Osteocyte (in vitro differentiated cells): ENCODE data around the gene SORCS3. TPM values are rescaled to one million over a fixed set of nuclear protein-coding genes. Genes with fewer than 3 reads are reported as not detected.

ENCODE experiments used
- DNase-seq: peaks from one replicate; pipeline ENCODE4 v3.0.0; 2021; ENCODE audit warnings: mixed read lengths; ENCODE audit not compliant: unreplicated experiment; ENCODE audit errors: extremely low spot score
- H3K27ac Mint-ChIP-seq: one replicate; pipeline ENCODE4 v1.8.0; 2021; ENCODE audit warnings: mild to moderate bottlenecking, mixed read lengths; ENCODE audit not compliant: unreplicated experiment
- H3K27me3 Mint-ChIP-seq: one replicate; pipeline ENCODE4 v1.8.0; 2021; ENCODE audit warnings: mixed read lengths; ENCODE audit not compliant: unreplicated experiment
- H3K36me3 Mint-ChIP-seq: one replicate; pipeline ENCODE4 v1.8.0; 2021; ENCODE audit warnings: mixed read lengths; ENCODE audit not compliant: unreplicated experiment
- H3K4me1 Mint-ChIP-seq: one replicate; pipeline ENCODE4 v1.8.0; 2021; ENCODE audit warnings: mixed read lengths; ENCODE audit not compliant: unreplicated experiment
- H3K4me3 Mint-ChIP-seq: one replicate; pipeline ENCODE4 v1.8.0; 2021; ENCODE audit warnings: mild to moderate bottlenecking, moderate library complexity, mixed read lengths; ENCODE audit not compliant: unreplicated experiment
- H3K9me3 Mint-ChIP-seq: one replicate; pipeline ENCODE4 v1.8.0; 2021; ENCODE audit warnings: mixed read lengths; ENCODE audit not compliant: unreplicated experiment
- total RNA-seq: library from RNA; stranded (reverse); gene quantifications from 2 replicates; pipeline ENCODE4 v1.2.1, GENCODE V29; 2021
- TF ChIP-seq, protein P1 (sequence below): fragments of 200-600 bp; sonication (generic); IDR thresholded peaks from 2 replicates; pipeline ENCODE4 v1.5.0; 2021; ENCODE audit warnings: antibody characterized with exemption, mild to moderate bottlenecking, moderate library complexity

SORCS3 gene
- total RNA-seq, 1 donor from 2014 or later: not detected

DNA sequence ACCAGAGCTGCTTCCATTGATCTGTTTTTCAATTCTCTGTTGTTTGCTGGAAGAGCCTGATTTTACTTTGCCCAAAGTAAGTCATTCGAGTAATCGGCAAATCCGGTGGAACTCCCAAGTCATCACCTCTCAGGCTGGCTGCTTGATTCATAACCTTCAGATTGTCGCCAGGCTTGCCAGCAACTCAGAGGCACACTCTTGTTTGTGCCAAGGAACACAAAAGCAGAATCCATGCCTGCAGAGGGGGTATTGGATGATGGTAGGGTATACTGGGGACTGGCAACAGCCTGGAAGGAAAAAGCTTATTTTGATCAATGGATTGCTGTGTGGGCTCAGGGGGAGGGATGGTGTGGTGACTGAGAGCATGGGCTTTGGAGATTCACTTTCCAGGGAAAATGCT lies 542.4 kb downstream of the SORCS3 start:
- Mint-ChIP-seq H3K36me3 (no peaks in the 10 kb centered on the region), H3K27me3 (no peaks in the 10 kb centered on the region), H3K4me1 (no peaks in the 10 kb centered on the region), H3K9me3 (peaks cover 22% of the 10 kb centered on the region), H3K27ac (no peak overlapping the region), H3K4me3 (no peak overlapping the region)
- no peak for DNase-seq
- TF ChIP-seq, protein P1, sequence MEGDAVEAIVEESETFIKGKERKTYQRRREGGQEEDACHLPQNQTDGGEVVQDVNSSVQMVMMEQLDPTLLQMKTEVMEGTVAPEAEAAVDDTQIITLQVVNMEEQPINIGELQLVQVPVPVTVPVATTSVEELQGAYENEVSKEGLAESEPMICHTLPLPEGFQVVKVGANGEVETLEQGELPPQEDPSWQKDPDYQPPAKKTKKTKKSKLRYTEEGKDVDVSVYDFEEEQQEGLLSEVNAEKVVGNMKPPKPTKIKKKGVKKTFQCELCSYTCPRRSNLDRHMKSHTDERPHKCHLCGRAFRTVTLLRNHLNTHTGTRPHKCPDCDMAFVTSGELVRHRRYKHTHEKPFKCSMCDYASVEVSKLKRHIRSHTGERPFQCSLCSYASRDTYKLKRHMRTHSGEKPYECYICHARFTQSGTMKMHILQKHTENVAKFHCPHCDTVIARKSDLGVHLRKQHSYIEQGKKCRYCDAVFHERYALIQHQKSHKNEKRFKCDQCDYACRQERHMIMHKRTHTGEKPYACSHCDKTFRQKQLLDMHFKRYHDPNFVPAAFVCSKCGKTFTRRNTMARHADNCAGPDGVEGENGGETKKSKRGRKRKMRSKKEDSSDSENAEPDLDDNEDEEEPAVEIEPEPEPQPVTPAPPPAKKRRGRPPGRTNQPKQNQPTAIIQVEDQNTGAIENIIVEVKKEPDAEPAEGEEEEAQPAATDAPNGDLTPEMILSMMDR: no peak

DNA sequence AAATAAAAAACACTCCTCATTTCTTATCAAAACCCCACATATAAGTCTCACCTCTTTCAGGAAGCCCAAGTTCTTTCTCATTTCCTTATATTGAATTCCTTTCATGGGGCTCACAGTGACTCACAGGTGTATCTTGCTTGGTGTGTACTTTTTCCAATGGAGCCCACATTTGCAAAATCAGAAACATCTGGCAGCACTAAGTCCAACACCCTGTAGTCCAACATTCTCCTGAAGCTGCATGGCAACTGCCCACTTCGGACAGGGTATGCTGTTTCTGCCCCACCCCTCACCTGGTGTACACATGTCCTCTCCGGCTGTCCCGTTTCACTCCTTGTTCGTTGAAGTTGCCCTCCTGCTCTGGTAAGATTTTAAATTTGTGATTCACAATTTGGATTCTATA lies 544.1 kb downstream of the SORCS3 start:
- no peak overlapping the region for H3K27ac Mint-ChIP-seq
- H3K9me3 Mint-ChIP-seq: peaks cover 19% of the 10 kb centered on the region
- DNase-seq: no peak
- H3K4me1 Mint-ChIP-seq: no peaks in the 10 kb centered on the region
- H3K27me3 Mint-ChIP-seq: no peaks in the 10 kb centered on the region
- H3K36me3 Mint-ChIP-seq: no peaks in the 10 kb centered on the region
- TF ChIP-seq, protein P1: no peak
- H3K4me3 Mint-ChIP-seq: no peak overlapping the region

DNA sequence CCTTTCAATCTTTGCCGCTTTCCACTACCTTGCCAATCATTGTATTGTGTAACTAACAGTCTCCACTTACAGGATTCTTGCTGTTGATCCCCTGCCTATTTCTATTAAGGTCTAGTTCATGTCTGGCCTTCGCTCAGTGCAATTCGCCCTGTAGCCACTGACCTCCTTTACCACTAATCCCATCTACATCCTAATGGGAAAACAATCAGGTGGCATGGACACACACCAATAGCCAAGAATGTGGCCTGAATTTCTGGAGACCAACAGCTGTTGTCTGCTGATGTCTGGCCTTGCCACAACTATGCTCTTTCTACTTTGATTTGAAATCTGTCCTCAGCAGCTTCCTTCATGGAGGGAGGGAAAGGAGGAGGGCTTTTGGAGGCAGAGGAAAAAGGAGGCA lies 546.2 kb downstream of the SORCS3 start:
- TF ChIP-seq, protein P1: no peak
- H3K36me3 Mint-ChIP-seq: no peaks in the 10 kb centered on the region
- H3K4me3 Mint-ChIP-seq: no peak overlapping the region
- H3K27me3 Mint-ChIP-seq: no peaks in the 10 kb centered on the region
- H3K4me1 Mint-ChIP-seq: no peaks in the 10 kb centered on the region
- peaks cover 17% of the 10 kb centered on the region for H3K9me3 Mint-ChIP-seq
- DNase-seq: no peak
- H3K27ac Mint-ChIP-seq: no peak overlapping the region

DNA sequence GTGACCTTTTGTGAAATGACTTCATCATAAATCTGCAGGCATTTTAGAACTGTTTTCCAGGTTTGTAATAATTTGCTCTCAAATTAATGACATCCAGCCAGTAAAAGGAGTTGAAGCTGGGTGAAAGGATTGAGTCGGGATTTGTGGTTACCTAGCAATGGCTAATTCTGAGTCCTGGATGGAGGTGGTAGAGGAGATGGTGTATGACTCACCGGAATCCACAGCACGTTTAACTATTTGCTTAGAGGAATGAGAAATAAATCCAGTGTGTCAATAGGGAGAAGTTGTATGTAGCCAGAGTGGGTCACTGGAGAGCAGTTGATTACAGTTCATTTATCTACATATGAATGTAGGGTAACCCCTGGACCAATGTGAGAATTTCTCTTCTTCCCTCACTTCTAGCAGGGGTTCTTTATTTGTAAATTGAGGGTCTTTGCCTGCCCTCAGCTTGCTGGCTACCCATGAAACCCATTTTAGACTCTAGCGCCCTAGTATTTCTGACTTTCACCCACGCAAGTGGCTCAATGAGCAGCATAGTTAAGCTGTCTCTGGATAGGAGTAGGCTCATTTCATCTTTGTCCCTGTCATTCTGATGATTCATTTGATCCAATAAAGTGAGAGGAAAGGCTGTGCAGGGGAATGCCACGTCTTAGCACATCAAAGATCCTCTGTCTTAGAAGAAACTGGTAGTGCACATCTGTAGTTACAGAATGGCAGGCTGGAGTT lies 547.8 kb downstream of the SORCS3 start:
- TF ChIP-seq, protein P1: no peak
- no peak for DNase-seq
- no peaks in the 10 kb centered on the region for H3K4me1 Mint-ChIP-seq
- no peak overlapping the region for H3K27ac Mint-ChIP-seq
- no peak overlapping the region for H3K4me3 Mint-ChIP-seq
- no peaks in the 10 kb centered on the region for H3K36me3 Mint-ChIP-seq
- no peaks in the 10 kb centered on the region for H3K27me3 Mint-ChIP-seq
- peaks cover 17% of the 10 kb centered on the region for H3K9me3 Mint-ChIP-seq

DNA sequence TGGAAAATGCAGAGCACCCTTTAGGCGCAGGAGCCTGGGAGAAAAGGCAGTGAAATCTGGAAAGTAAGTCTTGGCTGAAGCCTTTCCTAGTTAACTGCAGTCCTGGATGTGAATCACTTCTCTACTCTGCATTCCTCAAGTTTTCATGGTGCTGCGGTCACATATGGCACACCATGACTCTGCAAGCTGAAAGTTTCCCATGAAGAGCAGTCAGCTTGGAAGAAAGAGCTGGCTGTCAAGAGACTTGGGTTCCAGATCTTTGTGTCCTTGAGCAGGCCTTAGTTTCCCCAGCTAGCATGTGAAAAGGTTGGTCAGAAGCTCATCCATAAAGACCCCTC lies 548.3 kb downstream of the SORCS3 start:
- DNase-seq: no peak
- Mint-ChIP-seq H3K4me3 (no peak overlapping the region), H3K4me1 (no peaks in the 10 kb centered on the region), H3K27ac (no peak overlapping the region), H3K9me3 (peaks cover 17% of the 10 kb centered on the region), H3K36me3 (no peaks in the 10 kb centered on the region), H3K27me3 (no peaks in the 10 kb centered on the region)
- TF ChIP-seq, protein P1: no peak
